ENCODE results near the gene JADE1.

JADE1 gene

GRCh38 chr4:128846063-128846462, 36.6 kb downstream of the JADE1 start:
- no peak for DNase-seq

- DNase-seq = no peak
Measured at GRCh38 chr4:128847082-128847724, 37.7 kb downstream of the JADE1 start.

- no peak for DNase-seq
Measured at GRCh38 chr4:128848461-128848860, 39.0 kb downstream of the JADE1 start.

GRCh38 chr4:128850252-128850651, 40.8 kb downstream of the JADE1 start:
- no peak for DNase-seq

GRCh38 chr4:128853741-128854140, 44.2 kb downstream of the JADE1 start:
- DNase-seq = no peak

GRCh38 chr4:128854433-128854832, 44.9 kb downstream of the JADE1 start:
- DNase-seq = no peak

GRCh38 chr4:128855621-128856020, 46.1 kb downstream of the JADE1 start:
- DNase-seq = no peak

GRCh38 chr4:128856246-128856645, 46.7 kb downstream of the JADE1 start:
- no peak for DNase-seq

GRCh38 chr4:128858879-128859671, 49.6 kb downstream of the JADE1 start:
- no peak for DNase-seq

- no peak for DNase-seq
Measured at GRCh38 chr4:128859887-128860677, 50.6 kb downstream of the JADE1 start.

- DNase-seq = no peak
Measured at GRCh38 chr4:128861856-128862518, 52.5 kb downstream of the JADE1 start.

GRCh38 chr4:128862608-128863311, 53.3 kb downstream of the JADE1 start:
- DNase-seq = peak; percentile 57

- DNase-seq = peak; percentile 65
Measured at GRCh38 chr4:128863312-128864075, 54.0 kb downstream of the JADE1 start.

- DNase-seq = no peak
Measured at GRCh38 chr4:128865132-128865531, 55.6 kb downstream of the JADE1 start.

GRCh38 chr4:128866269-128866668, 56.8 kb downstream of the JADE1 start:
- no peak for DNase-seq

GRCh38 chr4:128866691-128867090, 57.2 kb downstream of the JADE1 start:
- DNase-seq = no peak

GRCh38 chr4:128868758-128869157, 59.3 kb downstream of the JADE1 start:
- no peak for DNase-seq

GRCh38 chr4:128869776-128870509, 60.4 kb downstream of the JADE1 start:
- DNase-seq = no peak

GRCh38 chr4:128871948-128872347, 62.4 kb downstream of the JADE1 start:
- DNase-seq = no peak

- no peak for DNase-seq
Measured at GRCh38 chr4:128876200-128876599, 66.7 kb downstream of the JADE1 start.

GRCh38 chr4:128877934-128878333, 68.4 kb downstream of the JADE1 start:
- DNase-seq = no peak

Measured in activated naive CD4-positive, alpha-beta T cell treated with Interleukin-2 at 50 U/mL for 16 hours (primary cell).